ENCODE measurements around the gene MESP2.
"Not testable (repeated sequence)": the region's sequence is repeated elsewhere in the genome, so short reads cannot be mapped to it uniquely, and the experiment has no call there.

The MESP2 gene

DNA sequence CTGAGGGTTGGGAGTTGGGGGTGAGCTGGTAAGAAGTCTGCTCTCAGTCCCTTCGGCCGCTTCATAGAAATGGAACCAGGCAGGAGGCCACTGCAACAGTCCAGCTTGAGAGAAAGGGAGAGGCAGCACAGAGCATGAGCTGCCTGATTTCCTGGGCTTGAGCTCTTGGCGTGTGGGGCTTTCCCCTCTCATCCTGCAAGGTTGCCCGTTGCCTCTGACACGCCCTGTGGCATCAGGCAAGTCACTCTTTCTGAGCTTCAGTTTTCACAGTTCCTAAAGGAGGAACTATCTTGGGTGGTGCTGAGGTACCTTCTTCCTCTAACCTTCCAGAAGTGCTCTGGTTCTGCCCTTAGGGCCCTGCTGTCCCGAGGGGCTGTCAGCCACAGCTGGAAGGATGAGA lies 4.9 kb downstream of the MESP2 start:
- no peak for DNase-seq (ENCODE audit: low spot score)

DNA sequence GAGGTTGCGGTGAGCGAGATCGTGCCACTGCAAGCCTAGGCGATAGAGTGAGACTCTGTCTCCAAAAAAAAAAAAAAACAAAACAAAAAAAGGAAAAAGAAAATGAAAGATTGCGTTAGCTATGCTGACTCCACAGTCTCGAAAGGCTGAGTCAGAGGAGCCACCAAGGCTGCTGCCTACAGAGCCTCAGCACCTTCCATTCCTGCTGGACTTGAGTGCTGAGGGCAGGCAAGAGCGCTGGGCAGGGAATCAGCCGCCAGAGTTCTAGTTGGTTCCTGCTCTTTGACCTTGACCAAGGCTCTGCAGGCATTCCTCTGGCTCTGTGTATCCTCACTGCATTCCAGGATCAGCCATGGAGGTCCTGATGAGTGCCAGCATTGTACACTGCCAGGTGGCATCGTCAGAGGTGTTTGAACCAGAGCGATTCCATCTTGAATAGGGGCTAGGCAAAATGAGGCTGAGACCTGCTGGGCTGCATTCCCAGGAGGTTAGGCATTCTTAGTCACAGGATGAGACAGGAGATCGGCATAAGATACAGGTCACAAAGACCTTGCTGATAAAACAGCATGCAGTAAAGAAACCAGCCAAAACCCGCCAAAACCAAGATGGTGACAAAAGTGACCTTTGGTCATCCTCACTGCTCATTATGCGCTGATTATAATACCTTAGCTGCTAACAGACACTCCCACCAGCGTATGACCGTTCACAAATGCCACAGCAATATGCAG lies 5.9 kb downstream of the MESP2 start:
- DNase-seq (ENCODE audit: low spot score), result peak; percentile 7

DNA sequence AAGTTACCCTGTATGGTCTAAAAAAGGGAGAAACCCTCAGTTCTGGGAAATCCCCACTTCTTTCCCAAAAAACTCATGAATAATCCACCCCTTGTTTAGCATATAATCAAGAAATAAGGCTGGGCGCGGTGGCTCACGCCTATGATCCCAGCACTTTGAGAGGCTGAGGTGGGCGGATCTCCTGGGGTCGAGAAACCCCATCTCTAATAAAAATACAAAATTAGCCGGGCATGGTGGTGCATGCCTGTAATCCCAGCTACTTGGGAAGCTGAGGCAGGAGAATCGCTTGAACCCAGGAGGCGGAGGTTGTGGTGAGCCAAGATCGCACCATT lies 6.5 kb downstream of the MESP2 start:
- not testable (repeated sequence) for DNase-seq (ENCODE audit: low spot score)

DNA sequence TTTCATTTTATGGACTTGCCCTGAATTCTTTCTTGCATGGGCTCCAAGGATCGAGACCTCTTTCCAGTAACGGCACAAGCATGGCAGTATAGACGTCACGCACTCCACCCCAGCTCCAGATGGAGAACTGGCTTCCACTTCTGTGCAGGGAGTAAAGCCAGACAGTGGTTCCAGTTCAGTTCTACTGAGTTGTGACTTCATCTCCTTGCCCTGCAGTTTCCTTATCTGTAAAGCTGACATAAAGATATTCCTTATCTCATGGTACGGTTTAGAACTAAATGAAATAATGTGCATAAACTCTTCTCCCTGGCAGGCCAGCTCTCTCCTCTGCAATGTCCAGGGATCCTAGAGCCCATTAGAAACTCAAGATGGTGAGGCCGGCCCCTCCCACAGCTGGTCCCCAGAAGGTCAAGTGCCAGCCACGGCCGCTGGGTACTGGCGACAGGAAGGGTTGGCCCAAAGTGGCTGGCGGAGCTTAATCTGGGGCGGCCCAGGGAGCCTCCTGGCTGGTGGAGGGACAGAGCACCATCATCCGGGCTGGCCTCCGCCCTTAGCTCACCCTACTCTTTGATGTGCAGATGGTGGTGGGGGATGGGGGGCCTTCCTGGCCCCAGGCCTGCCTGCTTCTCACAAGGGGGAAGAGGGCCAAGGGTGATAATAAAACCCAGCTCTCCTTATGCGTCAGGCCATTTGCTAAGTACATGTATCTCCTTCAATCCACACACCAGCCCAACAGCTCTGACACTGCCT lies 7.2 kb downstream of the MESP2 start:
- peak; percentile 57 for DNase-seq (ENCODE audit: low spot score)

DNA sequence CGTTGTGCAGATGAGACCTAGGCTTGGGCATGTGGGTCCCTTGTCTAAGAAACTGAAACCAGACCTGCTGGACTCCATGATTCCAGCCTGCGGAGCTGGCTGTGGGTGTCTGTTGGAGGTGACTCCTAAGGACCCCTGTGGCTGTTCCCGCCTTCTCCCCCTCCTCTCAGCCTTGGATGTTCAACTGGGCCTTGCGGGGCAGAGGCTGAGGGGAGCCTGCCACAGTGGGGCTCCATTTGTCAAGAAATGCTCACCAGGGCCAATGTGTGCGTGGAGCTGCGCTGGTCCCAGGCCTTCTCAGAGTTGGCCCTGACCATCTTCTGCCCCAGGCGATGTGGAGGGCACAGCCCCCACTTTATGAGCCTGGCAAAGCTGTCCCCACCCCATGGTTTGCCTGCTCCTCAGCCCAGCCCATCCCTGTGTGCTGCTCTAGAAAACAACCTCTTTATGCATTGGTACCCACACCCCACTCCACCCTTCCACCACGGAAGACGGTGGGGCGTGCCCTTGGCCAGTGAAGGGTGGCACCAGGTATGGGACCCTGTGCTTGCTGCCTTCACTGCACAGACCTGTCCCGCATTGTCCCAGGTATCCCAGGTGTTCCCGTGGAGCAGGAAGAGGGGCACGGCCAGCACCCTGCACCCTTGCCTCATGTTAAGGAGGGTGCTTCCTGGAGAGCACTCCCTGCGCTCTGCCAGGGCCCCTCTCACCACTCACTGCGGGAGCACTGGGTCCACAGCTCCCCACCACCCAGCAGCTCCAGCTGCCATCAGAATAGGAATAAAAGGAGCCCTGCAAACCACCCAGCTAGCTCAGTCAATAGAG lies 7.9 kb downstream of the MESP2 start:
- DNase-seq (ENCODE audit: low spot score), result peak; percentile 5

DNA sequence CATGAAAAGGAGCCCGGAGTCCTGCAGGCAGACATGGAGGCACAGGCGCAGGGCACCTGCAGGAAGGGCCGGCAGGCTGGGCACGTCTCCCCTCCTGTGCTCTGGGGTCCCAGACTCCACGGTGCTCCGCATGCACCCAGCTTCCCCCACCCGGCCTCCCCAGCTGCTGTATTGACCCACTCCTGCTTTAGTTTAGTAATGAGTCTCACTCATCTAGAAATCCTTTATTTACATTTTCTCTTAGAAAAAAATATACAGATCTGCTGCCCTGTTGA lies 8.5 kb downstream of the MESP2 start:
- DNase-seq (ENCODE audit: low spot score), result no peak

DNA sequence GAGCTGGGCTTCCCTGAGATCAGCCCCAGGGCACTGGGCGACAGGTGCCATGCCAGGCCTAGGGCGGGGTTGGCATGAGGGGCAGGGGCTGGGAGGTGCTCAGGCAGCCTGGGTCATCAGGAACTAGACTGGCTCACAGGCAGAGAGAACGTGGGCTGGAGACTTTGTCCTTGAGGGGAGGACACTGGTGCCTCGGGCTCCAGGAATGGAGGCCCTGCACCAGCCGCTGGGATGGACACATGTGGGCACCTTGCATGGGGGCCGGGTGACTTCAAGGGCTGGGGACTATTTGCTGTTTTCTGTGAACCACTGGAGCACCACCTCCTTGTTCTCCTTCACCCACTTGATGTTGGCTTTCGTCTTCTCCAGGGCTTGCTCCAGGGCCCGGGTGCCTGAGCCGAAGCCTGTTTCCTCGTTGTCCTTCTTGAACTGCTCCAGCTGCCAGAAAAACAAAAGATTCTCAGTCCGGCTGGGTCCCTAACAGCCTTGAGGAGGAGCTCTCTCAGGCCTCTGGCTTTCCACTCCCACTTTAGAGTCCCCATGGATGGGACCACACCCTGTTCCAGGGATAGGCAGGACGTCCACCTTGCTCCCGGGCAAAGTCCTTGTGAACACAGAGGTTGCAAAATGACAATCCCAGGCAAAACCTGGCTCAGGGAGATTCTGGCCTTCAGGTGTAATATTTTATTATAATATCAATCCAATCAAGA lies 9.1 kb downstream of the MESP2 start:
- DNase-seq (ENCODE audit: low spot score), result peak; percentile 7

DNA sequence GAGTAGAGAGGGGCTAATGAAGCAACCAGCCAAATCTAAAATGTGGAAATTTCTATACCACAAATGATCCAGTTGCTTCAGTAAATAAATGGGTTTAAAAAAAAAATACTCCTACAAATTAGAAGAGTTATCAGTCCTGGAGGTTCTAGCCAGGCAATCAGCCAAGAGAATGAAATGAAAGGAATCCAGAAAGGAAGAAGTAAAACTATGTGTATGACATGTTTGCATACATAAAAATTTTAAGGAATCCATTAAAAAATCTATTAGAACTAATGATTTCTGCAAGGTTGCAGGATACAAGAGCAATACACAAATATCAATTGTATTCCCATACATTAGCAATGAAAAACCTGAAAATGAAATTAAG lies 9.6 kb downstream of the MESP2 start:
- DNase-seq (ENCODE audit: low spot score), result no peak

DNA sequence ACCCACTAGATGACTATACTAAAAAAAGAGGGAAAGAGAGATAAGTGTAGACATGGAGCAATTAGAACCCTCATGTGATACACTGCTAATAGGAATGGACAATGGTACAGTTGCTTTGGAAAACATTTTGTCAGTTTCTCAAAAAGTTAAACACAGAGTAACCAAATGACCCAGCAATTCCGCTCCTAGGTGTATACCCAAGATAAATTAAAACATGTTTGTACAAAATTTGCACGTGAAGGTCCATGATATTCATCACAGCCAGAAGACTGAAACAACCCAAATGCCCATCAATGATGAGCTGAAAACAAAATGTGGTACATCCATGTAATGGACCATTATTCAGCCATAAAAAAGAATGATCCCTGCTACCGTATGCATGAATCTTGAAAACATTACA lies 11.8 kb downstream of the MESP2 start:
- DNase-seq (ENCODE audit: low spot score), result no peak

DNA sequence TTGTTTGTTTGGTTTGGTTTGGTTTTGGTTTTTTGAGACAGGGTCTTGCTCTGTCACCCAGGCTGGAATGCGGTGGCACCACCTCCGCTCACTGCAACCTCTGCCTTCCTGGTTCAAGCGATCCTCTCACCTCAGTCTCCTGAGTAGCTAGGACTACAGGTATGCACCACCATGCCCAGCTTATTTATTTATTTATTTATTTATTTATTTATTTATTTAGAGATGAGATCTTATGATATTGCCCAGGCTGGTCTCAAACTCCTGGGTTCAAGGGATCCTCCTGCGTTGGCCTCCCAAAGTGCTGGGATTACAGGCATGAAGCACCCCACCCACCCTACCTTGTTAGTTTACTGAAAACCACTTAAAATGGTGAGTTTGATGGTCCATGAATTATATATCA lies 12.5 kb downstream of the MESP2 start:
- not testable (repeated sequence) for DNase-seq (ENCODE audit: low spot score)

DNA sequence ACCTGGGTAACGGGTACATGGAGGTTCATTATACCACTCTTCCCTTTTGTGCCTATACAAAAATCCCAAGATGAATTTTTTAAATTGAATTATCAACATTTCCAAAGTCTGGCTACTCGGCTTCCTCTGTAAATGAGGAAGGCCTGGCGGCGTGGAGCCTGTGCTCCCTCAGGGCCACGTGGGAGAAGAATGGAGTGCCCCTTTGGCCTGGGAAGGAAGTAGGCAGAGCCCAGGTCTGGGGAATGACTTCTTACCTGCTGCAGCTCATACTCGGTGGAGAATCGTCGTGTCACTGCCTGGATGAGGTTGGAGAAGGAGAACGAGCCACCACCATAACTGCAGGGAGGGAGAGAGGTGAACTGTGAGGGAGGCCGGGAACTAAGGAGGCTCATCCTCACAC lies 14.1 kb downstream of the MESP2 start:
- no peak for DNase-seq (ENCODE audit: low spot score)

DNA sequence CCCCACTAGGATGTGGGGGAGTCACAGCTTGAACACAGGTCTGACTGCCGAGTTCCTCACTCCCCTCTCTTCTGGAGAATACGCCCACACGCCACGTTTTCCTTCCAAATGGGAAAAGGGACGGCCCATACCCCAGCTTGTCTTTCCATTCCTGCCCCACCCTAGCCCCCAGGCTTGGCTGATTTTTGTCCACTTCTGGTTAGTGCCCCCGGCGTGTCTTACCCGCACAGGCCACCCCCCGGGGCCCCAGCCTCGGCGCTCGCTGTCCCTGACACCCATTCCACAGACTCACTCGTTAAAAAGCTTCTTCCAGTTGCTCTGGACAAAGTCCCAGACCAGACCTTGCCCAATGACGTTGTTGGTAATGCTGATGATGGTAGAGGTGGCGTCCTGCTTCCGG lies 14.5 kb downstream of the MESP2 start:
- no peak for DNase-seq (ENCODE audit: low spot score)

DNA sequence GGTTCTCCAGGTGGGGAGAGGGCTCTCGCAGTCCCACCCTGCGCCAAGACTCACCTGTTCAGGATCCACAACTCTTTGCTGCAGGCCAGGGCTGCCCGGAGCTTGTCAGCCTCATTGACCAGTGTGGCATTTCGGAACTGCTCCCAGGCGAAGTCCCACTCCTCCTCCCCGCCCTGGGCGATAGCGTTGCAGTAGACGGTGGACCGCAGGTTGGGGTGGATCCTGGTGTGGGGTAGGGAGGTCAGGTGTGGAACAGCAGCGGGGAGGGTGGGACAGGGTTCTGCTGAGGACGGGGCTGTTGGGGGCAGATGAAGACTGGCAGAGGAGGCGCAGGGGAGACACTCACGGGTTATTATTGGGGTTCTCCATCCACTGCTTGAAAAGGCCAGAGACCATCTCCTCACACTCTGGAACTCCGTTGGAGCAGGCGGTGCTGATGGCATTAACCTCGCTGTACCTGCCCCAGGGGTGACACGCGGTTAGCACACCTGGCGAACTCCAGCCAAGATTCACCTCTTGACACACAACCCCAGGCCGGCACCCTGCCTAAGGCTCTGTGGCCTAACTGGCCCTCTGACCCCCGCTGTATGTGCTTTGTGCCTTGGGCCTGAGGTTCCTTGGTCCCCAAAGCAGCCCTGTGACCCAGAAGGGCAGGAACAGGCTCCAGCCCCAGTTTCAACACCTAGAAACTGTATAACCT lies 16.1 kb downstream of the MESP2 start:
- no peak for DNase-seq (ENCODE audit: low spot score)

DNA sequence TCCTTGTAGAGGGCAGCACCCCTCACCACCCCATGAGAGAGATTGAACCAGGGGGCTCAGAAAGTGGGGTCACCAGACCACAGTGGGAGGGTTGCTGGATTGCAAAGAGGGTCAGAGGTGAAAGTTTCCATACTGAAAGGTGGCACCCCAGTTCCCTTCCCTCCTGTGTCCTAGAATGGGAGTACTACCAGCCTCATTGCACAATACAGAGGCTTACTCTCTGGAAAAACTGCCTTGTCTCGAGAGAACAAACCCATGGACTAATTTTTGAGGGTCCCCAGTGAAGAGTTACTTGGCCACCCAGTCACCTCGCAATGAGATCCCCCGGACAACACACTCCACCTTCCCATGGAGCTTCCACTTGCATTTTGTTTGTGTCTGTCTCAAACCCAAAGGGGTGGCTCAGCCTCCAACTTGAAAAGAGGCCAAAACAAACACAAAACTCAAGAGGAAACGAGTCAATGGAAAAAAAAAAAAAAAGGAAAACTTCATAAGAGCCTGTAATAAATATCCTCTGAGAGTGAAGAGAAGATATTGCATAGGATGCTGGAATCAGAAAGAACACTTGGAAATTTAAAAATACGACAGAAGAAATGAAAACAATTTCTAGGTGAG lies 18.6 kb downstream of the MESP2 start:
- DNase-seq (ENCODE audit: low spot score), result no peak

DNA sequence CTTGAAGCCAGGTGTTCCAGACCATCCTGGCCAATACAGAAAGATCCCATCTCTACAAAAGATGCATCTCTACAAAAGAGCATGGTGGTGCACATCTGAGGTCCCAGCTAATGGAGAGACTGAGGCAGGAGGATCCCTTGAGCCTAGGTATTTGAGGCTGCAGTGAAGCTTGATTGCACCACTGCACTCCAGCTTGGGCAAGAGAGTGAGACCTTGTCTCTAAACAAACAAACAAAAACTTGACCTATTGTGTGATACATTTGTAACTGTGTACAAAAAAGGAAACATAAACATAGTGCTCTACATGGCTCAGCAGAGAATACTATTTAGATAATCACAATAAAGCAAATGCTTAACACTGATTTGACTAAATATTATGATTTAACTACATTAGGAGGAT lies 19.9 kb downstream of the MESP2 start:
- DNase-seq (ENCODE audit: low spot score), result no peak

DNA sequence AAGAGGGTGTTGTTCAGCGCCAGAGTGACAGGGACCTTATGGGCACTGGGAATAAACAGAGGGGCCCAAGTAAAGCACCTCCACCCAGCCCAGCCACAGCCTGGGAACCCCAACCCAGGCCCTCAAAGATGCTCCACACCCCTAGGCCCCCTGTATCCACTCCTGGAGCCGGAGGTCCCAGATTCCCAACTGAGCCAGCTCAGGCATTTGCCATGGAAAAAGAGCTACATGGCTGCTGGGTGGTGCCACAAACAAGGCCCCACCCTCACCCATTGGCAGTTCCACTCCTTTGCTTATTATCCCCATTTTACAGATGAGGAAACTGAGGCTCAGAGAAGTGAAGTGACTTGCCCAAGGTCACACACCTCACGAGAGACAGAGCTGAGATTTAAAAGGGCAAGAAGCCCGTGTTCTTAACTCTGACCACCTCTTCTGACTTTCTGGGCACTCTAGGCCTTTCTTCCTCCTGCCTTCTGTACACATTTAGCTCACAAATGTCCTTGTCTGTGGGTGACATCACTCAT lies 21.6 kb downstream of the MESP2 start:
- DNase-seq (ENCODE audit: low spot score), result no peak

DNA sequence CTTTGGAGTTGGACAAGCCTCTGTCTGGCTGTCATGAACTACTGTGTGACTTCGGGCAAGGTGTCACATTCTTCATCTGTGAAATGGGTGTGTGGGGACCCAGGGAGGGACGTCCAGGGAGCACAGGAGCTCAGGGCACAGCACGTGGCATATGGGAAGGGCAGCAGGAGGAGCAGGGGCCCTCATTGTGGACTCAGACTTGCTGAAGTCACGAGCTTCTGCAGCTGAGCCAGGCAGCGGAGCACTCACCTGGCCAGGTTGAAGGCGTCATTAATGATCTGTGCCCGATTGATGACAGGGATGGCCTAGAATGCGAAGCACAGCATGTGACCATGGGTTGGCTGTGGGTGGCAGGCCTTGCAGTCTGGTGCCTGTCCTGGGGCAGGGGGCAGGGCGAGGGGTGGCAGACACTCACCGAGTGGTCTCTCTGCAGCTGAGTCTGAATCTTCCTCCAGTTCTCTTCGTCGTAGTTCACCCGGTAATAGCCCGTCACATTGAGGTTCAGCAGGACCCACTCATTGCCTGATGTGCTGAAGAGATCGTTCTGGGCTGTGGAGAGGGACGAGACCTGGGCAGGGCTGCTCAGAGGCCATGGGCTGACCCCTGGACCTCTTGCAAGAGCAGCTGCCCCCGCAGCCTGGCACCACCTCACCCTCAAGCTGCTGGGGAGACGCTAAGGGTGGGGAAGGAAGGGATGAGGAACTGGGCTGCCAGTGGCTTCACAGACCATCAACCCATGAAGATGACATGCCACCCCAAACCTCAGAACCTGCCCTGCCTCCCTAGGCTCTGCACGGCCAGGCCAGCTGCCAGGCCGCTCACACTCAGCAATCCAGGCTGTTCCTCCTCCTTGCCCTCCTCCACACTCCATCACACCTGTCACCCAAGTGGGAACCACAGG lies 23.1 kb downstream of the MESP2 start:
- no peak for DNase-seq (ENCODE audit: low spot score)

DNA sequence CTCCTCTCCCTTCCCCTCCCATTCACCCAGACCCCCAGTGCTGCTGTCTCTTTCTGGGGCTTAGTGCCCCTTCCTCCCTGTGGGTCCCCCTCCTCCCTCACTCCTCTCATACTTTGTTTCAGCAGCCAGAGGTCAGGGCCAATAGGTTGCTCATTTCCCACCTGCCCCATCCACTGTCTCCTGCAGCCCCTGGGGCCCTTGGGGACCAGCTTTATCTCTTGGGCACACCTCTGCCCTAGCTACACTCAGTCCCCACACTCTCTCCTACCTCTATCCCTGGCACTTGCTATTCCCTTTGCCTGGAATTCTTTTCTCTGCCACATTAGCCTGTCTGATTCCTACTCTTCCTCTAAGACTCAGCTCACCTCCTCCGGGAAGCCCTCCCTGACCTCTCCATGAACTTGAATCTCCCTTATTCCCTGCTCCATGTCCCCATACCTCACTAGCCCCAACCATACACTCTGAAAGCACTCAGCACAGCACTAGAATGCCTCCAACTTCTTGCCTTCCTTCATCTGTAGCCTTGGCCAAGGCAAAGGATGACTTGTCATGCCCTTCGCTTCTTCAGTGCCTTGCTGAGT lies 23.9 kb downstream of the MESP2 start:
- DNase-seq (ENCODE audit: low spot score), result no peak

DNA sequence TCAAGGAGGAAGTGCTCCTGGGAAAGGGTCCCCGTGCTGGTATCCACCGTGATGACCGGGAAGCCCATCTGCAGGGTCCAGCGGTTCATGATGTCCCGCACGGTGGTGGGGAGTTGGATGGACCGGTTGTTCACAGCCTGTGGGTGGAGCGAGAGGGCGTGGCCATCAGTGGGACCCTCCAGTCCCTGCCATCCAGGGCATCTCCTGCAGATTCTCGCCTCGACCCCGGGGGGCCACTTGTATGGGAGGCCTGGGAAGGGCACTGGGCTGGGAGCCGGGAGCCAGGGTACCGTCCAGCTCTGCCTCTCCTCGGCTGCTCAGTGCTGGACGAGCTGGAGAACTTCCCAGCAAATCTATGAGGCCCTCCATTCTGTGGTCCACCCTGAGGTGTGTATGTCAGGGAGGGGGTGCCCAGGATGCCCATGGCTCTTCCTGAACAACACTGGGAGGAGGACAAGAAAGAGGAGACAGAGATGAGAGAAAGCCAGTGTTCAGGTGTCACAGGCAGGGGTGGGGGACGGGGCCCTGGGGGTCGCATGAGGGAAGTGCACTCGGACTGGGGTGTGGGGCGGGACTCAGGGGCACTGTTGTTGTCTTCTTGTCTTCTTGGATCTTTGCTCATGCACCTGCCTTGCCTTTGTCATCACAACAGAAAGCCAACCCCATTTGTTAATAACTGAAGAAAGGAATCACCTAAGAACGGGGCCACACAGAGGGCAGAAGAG lies 25.5 kb downstream of the MESP2 start:
- DNase-seq (ENCODE audit: low spot score), result no peak
